Vagina (tissue), 2 donors: ENCODE data around the gene ACSF3.

Experiments
- CTCF ChIP-seq, 3 experiments: fragments of 450-650 bp in 2 of 3; fragments of 200-600 bp in 1 of 3; sonication (generic) in 1 of 3; IDR thresholded peaks; one replicate each; pipeline ENCODE4 v1.5.1; 2017 to 2019; ENCODE audit warnings: antibody characterized with exemption in 3 of 3, mild to moderate bottlenecking in 2 of 3, moderate library complexity in 2 of 3
- POLR2A ChIP-seq, 2 donors: fragments of 450-650 bp; IDR thresholded peaks; one replicate each; pipeline ENCODE4 v1.6.1; 2017; ENCODE audit warnings: antibody characterized with exemption in 2 of 2, mild to moderate bottlenecking in 2 of 2, moderate library complexity in 2 of 2

GRCh38 chr16:89199241-89200123, 105.8 kb downstream of the ACSF3 start:
- TF ChIP-seq CTCF (IDR thresholded peaks at IDR 0.05) = no peak
- TF ChIP-seq POLR2A (IDR thresholded peaks at IDR 0.05) = no peak
